Neuron (in vitro differentiated cells): Measurements from ENCODE around the gene MKLN1.

Source experiments
- H2AFZ ChIP-seq: one replicate; pipeline ENCODE4 v1.6.1; 2013; ENCODE audit warnings: low read depth, mild to moderate bottlenecking, inconsistent platforms, low read length, moderate library complexity
- H3K27me3 ChIP-seq: one replicate; pipeline ENCODE4 v1.6.1; 2013; ENCODE audit warnings: low read length; ENCODE audit not compliant: insufficient read depth
- H3K36me3 ChIP-seq: one replicate; pipeline ENCODE4 v1.6.1; 2013; ENCODE audit warnings: low read length; ENCODE audit not compliant: insufficient read depth
- H3K4me1 ChIP-seq: one replicate; pipeline ENCODE4 v1.6.1; 2013; ENCODE audit warnings: low read length; ENCODE audit not compliant: insufficient read depth
- H3K4me3 ChIP-seq: 2 replicates; pipeline ENCODE4 v1.5.1; 2013; ENCODE audit warnings: mild to moderate bottlenecking, low read length, moderate library complexity
- H3K9me3 ChIP-seq: one replicate; pipeline ENCODE4 v1.6.1; 2013; ENCODE audit warnings: low read length

Gene MKLN1

DNA sequence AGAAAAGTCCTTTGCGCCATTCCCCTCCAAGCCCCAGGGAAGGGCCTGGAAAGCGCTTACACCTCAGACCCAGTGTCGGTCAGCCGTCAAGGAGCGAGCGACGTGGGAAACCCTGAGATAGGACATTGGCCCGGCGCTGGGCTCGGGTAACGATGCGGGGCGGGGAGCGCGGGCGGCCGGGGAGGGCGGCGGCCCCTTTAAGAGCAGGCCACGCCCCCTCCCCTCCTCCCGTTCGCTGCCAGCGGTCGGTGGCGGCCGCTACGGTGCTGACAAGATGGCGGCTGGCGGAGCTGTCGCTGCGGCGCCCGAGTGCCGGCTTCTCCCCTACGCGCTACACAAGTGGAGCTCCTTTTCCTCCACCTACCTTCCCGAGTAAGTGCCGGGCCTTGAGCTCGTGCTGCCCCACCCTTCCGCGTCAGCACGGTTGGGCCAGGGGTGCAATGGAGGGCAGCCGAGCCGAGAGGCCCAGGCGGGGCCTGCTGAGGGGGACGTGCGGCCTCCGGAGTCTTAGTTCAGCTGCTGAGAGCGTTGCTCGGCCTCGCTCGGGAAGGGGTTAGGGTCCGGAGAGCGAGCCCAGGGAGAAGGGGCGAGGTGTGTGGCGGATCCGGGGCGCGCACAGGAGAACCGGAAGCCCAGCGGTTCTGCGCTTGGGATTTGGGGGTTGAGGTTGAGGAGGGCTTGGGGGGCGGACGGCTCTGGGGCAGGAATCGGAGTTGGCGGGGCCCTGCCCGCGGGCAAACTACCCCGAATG is at the start of gene MKLN1:
Gene MKLN1 (plus strand): TSS at position 251 of the 751 bp plus-strand sequence. CDS start 24 bp downstream, at position 275.
- Histone ChIP-seq H2AFZ (peak within 1 kb of the TSS; percentile 84), H3K4me3 (peak within 1 kb of the TSS; percentile 97), H3K27me3 (no peaks in the 10 kb centered on the region), H3K36me3 (peaks cover under 1% of the 10 kb centered on the region), H3K4me1 (peaks cover 8% of the 10 kb centered on the region), H3K9me3 (peaks cover 2% of the 10 kb centered on the region)

DNA sequence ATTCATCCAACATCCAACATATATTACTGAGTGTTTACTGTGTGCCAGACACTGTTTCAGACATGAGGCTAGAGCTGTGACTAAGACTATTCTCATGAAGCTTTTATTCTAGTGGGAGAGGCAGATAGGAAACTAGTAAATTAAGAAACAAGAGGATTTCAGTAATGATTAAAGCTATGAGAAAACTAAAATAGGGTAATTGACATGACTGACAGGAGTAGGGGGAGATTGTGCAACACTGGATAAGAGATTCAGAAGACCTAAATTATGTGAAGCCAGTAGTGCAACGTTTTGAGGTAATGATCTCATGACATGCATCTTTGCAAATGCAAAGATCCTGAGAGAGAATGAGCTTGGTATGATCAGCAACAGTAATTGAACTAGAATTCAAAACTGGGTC is 48.6 kb upstream of the MKLN1 start:
- H3K27me3 ChIP-seq: no peaks in the 10 kb centered on the region
- no peaks in the 10 kb centered on the region for H3K36me3 ChIP-seq
- no peak overlapping the region for H2AFZ ChIP-seq
- H3K4me3 ChIP-seq: no peak overlapping the region
- H3K9me3 ChIP-seq: no peaks in the 10 kb centered on the region
- H3K4me1 ChIP-seq: no peaks in the 10 kb centered on the region

DNA sequence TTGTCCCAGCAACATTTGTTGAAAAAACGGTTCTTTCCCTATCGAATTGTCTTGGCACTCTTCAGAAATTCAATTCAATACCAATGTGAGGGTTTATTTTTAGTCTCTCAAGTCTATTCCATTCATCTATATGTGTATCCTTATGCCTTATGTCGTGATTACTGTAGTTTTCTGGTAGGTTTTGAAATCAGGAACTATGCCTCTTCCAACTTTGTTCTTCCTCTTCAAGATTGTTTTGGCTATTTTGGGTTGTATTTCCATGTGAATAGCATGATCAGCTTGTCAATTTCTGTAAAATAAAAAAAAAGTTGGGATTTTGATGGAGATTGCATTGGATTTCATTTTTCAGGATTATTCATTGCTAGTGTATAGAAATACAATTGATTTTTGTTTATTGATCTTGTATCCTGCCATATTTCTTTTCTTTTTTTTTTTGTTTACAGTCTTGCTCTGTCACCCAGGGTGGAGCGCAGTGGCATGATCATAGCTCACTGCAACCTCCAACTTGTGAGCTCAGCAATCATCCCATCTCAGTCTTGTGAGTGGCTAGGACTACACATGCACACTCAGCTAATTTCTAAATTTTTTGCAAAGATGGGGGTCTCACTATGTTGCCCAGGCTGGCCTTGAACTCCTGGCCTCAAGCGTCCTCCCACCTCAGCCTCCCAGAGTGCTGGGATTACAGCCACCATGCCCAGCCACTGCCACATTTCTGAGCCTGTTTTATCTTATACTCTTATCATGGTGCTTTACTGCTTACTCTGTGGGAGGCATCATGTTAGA is 46.2 kb upstream of the MKLN1 start:
- Histone ChIP-seq H3K27me3 (no peaks in the 10 kb centered on the region), H2AFZ (no peak overlapping the region), H3K4me3 (no peak overlapping the region), H3K36me3 (no peaks in the 10 kb centered on the region), H3K4me1 (peaks cover 2% of the 10 kb centered on the region), H3K9me3 (no peaks in the 10 kb centered on the region)

DNA sequence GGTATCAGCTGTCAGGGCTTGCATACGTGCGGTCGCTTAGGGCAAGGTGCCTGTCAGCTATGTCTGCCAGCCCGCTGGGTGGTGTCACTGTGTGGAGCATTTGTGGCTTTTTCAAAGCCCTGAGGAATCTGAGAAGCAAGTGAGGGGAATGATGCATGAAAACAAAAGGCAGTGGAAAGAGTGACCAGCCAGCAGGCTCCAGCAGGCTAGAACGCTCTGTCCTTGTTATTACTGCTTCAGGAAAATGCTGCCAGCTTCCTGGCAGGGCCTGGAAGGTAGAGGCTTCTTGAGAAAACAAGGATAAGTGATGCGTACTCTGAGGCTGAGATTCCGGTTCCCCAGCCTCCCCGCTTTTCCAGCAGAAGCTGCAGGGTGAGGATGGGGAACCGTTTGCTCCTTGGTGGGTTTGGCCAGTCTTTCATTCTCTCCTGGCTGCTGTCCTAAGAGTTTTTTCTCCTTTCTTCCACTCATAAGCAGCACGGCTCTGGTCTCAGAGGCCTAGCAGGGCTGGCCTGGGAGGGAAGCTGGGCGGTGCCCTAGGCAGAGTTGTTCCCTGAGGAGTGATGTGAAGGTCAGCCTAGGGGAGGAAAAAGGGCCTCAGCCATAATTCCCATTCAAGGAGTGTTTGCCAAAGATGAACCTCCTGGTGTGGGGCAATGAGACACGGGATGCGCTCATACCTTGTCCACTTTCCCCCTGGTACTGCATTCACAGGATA is 42.8 kb upstream of the MKLN1 start:
- no peaks in the 10 kb centered on the region for H3K9me3 ChIP-seq
- H3K4me3 ChIP-seq: no peak overlapping the region
- H3K27me3 ChIP-seq: no peaks in the 10 kb centered on the region
- peaks cover 2% of the 10 kb centered on the region for H3K4me1 ChIP-seq
- no peak overlapping the region for H2AFZ ChIP-seq
- no peaks in the 10 kb centered on the region for H3K36me3 ChIP-seq

DNA sequence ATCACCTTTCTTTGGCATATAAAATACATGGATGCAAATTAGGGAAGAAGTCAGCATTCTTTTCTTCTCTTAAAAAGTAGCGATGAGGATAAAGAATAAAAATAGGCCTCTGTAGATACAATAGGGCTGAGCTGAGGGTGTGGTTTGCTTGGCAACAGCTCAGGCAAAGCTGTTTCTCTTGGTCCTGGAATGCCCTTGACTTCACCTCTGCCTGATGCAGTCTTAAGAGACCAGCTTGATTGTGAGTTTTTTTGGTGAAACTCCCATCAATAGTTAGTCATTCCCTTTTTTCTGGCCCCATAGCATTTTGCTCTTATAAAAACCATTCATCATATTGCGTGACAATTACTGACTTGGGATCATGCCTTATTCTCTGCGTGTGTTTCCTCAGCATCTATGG is 42.1 kb upstream of the MKLN1 start:
- Histone ChIP-seq H3K4me3 (no peak overlapping the region), H3K9me3 (no peaks in the 10 kb centered on the region), H2AFZ (no peak overlapping the region), H3K27me3 (no peaks in the 10 kb centered on the region), H3K4me1 (peaks cover 2% of the 10 kb centered on the region), H3K36me3 (no peaks in the 10 kb centered on the region)

DNA sequence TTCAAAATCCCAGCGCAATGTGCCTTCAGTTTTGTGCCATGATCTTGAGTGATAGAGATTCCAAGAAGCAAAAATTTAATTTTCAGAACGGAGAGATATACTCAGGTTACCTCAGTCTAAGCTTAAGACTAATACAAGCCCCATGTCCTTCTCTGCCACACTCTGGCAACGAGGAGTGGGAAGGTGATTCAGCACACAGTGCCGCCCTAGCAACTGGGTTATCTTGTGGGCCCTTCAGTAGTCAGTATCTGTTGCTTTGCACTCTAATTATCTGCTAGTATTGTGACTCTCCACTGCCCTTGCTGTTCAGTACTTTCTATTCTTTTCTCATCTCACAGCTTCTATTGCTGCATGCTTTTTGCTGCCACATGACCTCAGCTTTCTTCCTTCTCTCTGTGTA is 39.2 kb upstream of the MKLN1 start:
- Histone ChIP-seq H3K9me3 (no peaks in the 10 kb centered on the region), H3K4me1 (peaks cover 2% of the 10 kb centered on the region), H3K27me3 (no peaks in the 10 kb centered on the region), H2AFZ (no peak overlapping the region), H3K4me3 (no peak overlapping the region), H3K36me3 (no peaks in the 10 kb centered on the region)

DNA sequence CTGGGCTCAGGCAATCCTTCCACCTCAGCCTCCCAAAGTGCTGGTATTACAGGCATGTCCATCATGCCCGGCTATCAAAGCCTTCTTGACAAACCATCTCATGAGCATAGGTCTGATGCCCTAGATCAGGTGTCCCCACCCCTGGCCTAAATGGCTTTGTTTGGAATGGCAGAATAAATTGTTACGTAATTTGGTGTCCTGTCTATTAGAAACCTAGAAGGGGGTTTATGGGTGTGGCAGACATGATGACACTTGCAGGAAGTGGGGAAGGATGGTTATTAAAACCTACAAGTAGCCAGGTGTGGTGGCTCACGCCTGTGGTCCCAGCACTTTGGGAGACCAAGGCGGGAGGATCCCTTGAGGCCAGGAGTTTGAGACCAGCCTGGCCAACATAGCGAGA is 38.6 kb upstream of the MKLN1 start:
- H3K4me3 ChIP-seq: no peak overlapping the region
- H2AFZ ChIP-seq: no peak overlapping the region
- no peaks in the 10 kb centered on the region for H3K9me3 ChIP-seq
- no peaks in the 10 kb centered on the region for H3K27me3 ChIP-seq
- no peaks in the 10 kb centered on the region for H3K36me3 ChIP-seq
- peaks cover 2% of the 10 kb centered on the region for H3K4me1 ChIP-seq

DNA sequence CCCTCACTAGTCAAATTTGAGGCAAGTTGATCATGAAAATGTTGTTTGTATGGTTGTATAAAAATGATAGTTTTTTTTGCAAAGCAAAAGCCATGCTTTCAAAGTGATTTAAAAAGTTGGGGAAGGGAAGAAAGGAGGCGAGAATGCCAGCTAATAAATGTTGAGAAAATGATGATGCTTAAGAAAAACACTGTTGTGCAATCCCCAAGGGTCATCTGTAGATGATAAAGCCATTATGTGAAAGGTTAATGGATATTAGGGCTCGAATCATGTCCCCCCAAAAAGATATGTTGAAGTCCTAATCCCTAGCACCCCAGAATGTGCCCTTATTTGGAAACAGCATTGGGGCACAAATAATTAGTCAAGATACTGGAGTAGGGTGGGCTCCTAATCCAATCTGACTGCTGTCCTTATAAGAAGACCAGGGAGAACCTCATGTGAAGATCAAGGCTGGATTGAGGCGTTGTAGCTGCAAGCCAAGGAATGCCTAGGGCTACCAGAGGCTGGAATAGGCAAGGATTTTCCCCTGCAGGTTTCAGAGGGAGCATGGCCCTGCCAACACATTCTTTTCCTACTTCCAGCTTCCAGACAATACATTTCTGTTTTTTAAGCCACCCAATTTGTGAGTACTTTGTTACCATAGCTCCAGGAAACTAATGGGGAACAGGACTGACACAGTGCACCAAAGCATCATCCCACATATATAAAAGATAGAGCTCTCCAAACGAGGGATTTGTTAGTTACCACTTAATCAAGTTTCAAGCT is 35.4 kb upstream of the MKLN1 start:
- H3K36me3 ChIP-seq: no peaks in the 10 kb centered on the region
- no peak overlapping the region for H2AFZ ChIP-seq
- H3K9me3 ChIP-seq: no peaks in the 10 kb centered on the region
- no peaks in the 10 kb centered on the region for H3K4me1 ChIP-seq
- H3K4me3 ChIP-seq: no peak overlapping the region
- H3K27me3 ChIP-seq: no peaks in the 10 kb centered on the region

DNA sequence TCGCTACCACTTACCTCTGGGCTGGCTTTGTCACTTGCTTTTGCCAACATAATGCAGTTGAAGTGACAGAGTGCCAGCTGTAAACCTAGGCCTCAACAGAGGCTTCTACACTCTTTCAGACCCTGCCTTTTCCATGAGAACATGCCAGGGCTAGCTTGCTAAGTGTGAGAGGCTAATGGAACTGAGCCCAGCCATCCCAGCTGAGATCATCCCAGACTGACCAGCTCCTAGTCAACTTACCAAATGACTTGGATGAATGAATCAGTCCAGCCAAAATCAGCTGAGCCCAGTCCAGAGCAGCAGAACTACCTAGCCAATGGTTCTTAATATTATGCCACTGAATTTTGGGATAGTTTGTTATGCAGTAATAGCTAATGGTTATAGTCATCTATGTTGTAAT is 34.7 kb upstream of the MKLN1 start:
- Histone ChIP-seq H3K9me3 (no peaks in the 10 kb centered on the region), H3K4me3 (no peak overlapping the region), H2AFZ (no peak overlapping the region), H3K27me3 (no peaks in the 10 kb centered on the region), H3K4me1 (no peaks in the 10 kb centered on the region), H3K36me3 (no peaks in the 10 kb centered on the region)

DNA sequence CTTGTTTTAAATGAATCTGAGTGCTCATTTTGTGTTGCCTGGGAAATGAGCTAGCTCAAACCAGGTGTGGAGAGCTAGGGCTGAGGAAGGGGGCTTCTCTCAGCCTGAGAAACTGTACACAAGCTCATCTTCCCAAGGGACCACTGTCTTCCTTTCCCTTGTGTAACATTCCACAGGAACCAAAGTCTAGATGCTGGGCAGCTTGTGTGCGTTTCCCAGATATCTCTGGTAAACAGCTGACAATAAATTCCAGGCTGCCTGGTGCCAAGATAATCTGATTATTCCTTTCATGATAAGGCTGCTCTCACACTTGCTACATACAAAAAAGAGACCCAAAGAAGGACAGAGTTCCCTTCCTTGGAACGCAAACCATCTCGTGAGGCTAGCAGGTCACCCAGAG is 33.1 kb upstream of the MKLN1 start:
- no peak overlapping the region for H2AFZ ChIP-seq
- H3K4me1 ChIP-seq: no peaks in the 10 kb centered on the region
- H3K27me3 ChIP-seq: no peaks in the 10 kb centered on the region
- H3K4me3 ChIP-seq: no peak overlapping the region
- no peaks in the 10 kb centered on the region for H3K36me3 ChIP-seq
- H3K9me3 ChIP-seq: no peaks in the 10 kb centered on the region

DNA sequence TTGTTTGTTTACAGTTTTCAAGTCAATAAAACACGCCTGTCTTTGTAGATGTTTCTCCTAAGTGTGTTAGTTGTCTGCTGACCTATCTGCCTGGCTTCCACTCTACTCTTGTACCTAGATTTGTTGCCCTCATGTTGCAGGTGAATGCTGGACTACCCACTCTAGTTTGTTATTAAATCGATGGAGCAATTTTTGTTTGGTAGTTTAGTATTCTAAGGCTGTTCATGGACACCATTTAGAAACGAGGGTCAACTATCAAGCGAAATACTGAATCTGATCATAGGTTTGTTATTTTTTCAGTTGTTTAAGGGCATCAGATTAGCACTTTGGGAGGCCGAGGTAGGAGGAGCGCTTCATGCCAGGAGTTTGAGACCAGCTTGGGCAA is 29.1 kb upstream of the MKLN1 start:
- Histone ChIP-seq H2AFZ (no peak overlapping the region), H3K36me3 (no peaks in the 10 kb centered on the region), H3K9me3 (no peaks in the 10 kb centered on the region), H3K27me3 (no peaks in the 10 kb centered on the region), H3K4me3 (no peak overlapping the region), H3K4me1 (peaks cover 20% of the 10 kb centered on the region)

DNA sequence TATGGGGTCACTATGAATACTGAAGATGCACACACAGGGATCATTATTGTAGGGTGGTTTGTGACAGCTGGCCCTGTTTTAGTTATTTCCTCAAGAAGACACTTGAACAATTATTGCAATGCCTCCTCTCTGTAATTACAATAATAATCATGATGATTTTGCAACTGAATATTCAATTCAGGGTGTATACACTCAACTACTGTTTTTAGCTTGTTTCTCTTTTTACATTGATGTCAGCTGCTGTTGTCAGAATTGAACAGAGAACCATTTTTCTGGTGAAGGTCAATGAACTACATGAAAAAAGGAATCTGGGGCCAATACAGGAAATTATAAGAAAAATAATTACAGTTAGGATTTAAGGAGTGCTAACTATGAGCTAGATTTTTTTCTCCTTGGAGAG is 28.6 kb upstream of the MKLN1 start:
- Histone ChIP-seq H3K4me1 (peaks cover 20% of the 10 kb centered on the region), H3K36me3 (no peaks in the 10 kb centered on the region), H2AFZ (no peak overlapping the region), H3K9me3 (no peaks in the 10 kb centered on the region), H3K27me3 (no peaks in the 10 kb centered on the region), H3K4me3 (no peak overlapping the region)

DNA sequence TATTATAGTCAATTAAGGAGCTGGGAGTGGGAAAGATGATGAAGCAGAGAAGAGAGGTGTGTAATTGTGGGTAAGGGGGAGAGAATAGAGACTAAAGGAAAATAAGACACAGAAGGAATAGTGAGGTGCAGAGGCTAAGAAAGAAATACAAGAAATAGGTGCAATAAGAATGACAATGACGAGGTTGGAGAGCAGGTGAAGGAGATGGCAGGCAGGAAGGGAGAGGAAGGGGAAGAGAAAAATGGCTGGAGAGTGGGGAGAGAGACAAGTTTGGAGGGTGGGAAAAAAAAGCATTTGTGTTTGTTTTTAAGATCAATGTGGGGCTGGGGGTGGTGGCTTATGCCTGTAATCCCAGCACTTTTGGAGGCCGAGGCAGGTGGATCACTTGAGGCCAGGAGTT is 27.6 kb upstream of the MKLN1 start:
- H3K36me3 ChIP-seq: no peaks in the 10 kb centered on the region
- H2AFZ ChIP-seq: no peak overlapping the region
- H3K4me3 ChIP-seq: no peak overlapping the region
- peaks cover 20% of the 10 kb centered on the region for H3K4me1 ChIP-seq
- H3K9me3 ChIP-seq: no peaks in the 10 kb centered on the region
- H3K27me3 ChIP-seq: no peaks in the 10 kb centered on the region
